H54 (cell line): ENCODE results near the gene PML.
"Not testable (repeated sequence)": the region's sequence is repeated elsewhere in the genome, so short reads cannot be mapped to it uniquely, and the experiment has no call there.

ENCODE experiments used
- DNase-seq: peaks from one replicate; pipeline ENCODE4 v3.0.0; 2011; ENCODE audit warnings: low spot score, mixed read lengths; ENCODE audit not compliant: insufficient read length
- FAIRE-seq: peaks from 3 replicates; lab custom pipeline; 2011; peaks lifted over from hg19 to GRCh38; lab: Jason Lieb, UNC
- POLR2A ChIP-seq: IDR thresholded peaks from 2 replicates; pipeline ENCODE4 v1.6.1; 2011; ENCODE audit warnings: low read depth, mild to moderate bottlenecking, low read length

The PML gene

GRCh38 chr15:73954188-73955145 is 40.0 kb upstream of the PML start:
- no peak for TF ChIP-seq POLR2A
- FAIRE-seq (no peak), DNase-seq (no peak)

GRCh38 chr15:73955326-73955725 is 39.2 kb upstream of the PML start:
- TF ChIP-seq POLR2A, result no peak
- no peak for FAIRE-seq
- no peak for DNase-seq

GRCh38 chr15:73955861-73956742 is 38.4 kb upstream of the PML start:
- TF ChIP-seq POLR2A, result no peak
- FAIRE-seq (no peak), DNase-seq (no peak)

- peak; percentile 42; the same call in 1 of the 2 replicates for TF ChIP-seq POLR2A
- no peak for FAIRE-seq
Observed at GRCh38 chr15:73956743-73957135, 37.8 kb upstream of the PML start.

GRCh38 chr15:73957276-73957675 is 37.2 kb upstream of the PML start:
- no peak for DNase-seq
- TF ChIP-seq POLR2A, result no peak
- FAIRE-seq, result no peak

More at GRCh38 chr15:73956743-73957135, 37.8 kb upstream of the PML start:
- peak; percentile 47 for DNase-seq

GRCh38 chr15:73957785-73958184 is 36.7 kb upstream of the PML start:
- FAIRE-seq, result no peak
- TF ChIP-seq POLR2A, result no peak
- DNase-seq, result no peak

GRCh38 chr15:73959012-73959581 is 35.4 kb upstream of the PML start:
- DNase-seq (no peak), FAIRE-seq (no peak)
- no peak for TF ChIP-seq POLR2A

GRCh38 chr15:73959801-73960200 is 34.7 kb upstream of the PML start:
- FAIRE-seq (no peak), DNase-seq (no peak)
- TF ChIP-seq POLR2A, result no peak

- FAIRE-seq, DNase-seq: not testable (repeated sequence)
Observed at GRCh38 chr15:73960472-73961070, 33.9 kb upstream of the PML start.

- no peak for TF ChIP-seq POLR2A
- DNase-seq (no peak), FAIRE-seq (no peak)
Observed at GRCh38 chr15:73962433-73962832, 32.1 kb upstream of the PML start.

- TF ChIP-seq POLR2A, result no peak
Observed at GRCh38 chr15:73964736-73965093, 29.8 kb upstream of the PML start.

GRCh38 chr15:73965094-73965757 is 29.3 kb upstream of the PML start:
- FAIRE-seq, result no peak
- no peak for DNase-seq
- no peak for TF ChIP-seq POLR2A

More at GRCh38 chr15:73964736-73965093, 29.8 kb upstream of the PML start:
- DNase-seq, result no peak
- FAIRE-seq, result no peak

- FAIRE-seq, result no peak
- no peak for TF ChIP-seq POLR2A
- no peak for DNase-seq
Observed at GRCh38 chr15:73965758-73966113, 28.8 kb upstream of the PML start.
